H1 (cell line): ENCODE results near the gene VSIG10L. TPM values are rescaled to one million over a fixed set of nuclear protein-coding genes. Genes with fewer than 3 reads are reported as not detected.

Experiments used
- MAFK ChIP-seq: IDR thresholded peaks from 2 replicates; pipeline ENCODE4 v1.6.1; 2012; ENCODE audit warnings: low read depth, mild to moderate bottlenecking, improper control_type of control experiment, low read length
- POLR2A ChIP-seq, 2 experiments: IDR thresholded peaks; 1 replicate in 1 of 2; 2 replicates in 1 of 2; pipeline ENCODE4 v1.6.1; 2011; ENCODE audit warnings: low read depth in 2 of 2, low read length in 2 of 2, mild to moderate bottlenecking in 2 of 2; ENCODE audit errors: control extremely low read depth in 1 of 2
- RXRA ChIP-seq: IDR thresholded peaks from 2 replicates; pipeline ENCODE4 v1.6.1; 2011; ENCODE audit warnings: low read depth, mild to moderate bottlenecking, low read length, moderate library complexity; ENCODE audit not compliant: insufficient read depth
- SP1 ChIP-seq: IDR thresholded peaks from 2 replicates; pipeline ENCODE4 v1.6.1; 2011; ENCODE audit warnings: low read depth, low read length
- YY1 ChIP-seq: IDR thresholded peaks from 2 replicates; pipeline ENCODE4 v1.6.1; 2011; ENCODE audit warnings: low read depth, mild to moderate bottlenecking, low read length
- polyA plus RNA-seq, 7 experiments: library from polyadenylated mRNA; depleted of rRNA in 3 of 7; stranded (reverse) in 5 of 7; unstranded in 2 of 7; fragments of >200 nt in 5 of 7; fragments of 200-250 nt in 2 of 7; gene quantifications; 1 replicate in 5 of 7; 2 replicates in 1 of 7; 4 replicates in 1 of 7; pipeline versions ENCODE4 v1.2.1 to v1.2.3, GENCODE V29; 2011 to 2013; ENCODE audit warnings: missing spikeins in 2 of 7, mixed read lengths in 2 of 7
- total RNA-seq: library from RNA; stranded (reverse); fragmentation: NEBNext Ultra II Directional; extraction: Animal tissue kit (Norgen Biotek cat#: 25700); gene quantifications from 2 replicates; pipeline ENCODE4 v1.2.1, GENCODE V29; 2021
- TF ChIP-seq, protein P1 (sequence below): fragments of 300-600 bp; sonication (generic); IDR thresholded peaks from 2 replicates; pipeline ENCODE4 v1.7.1; 2012; ENCODE audit warnings: low read length, moderate library complexity, mild to moderate bottlenecking, inconsistent platforms; ENCODE audit not compliant: insufficient replicate concordance
- TF ChIP-seq, protein P2 (sequence below): IDR thresholded peaks from 2 replicates; pipeline ENCODE4 v1.6.1; 2012; ENCODE audit warnings: inconsistent platforms

Gene VSIG10L
- total and polyA plus RNA-seq, 2 of the 8 experiments (the other 6 are each of a cell fraction or from before 2014, with no cell fraction given): 10.3 to 10.4 TPM

DNA sequence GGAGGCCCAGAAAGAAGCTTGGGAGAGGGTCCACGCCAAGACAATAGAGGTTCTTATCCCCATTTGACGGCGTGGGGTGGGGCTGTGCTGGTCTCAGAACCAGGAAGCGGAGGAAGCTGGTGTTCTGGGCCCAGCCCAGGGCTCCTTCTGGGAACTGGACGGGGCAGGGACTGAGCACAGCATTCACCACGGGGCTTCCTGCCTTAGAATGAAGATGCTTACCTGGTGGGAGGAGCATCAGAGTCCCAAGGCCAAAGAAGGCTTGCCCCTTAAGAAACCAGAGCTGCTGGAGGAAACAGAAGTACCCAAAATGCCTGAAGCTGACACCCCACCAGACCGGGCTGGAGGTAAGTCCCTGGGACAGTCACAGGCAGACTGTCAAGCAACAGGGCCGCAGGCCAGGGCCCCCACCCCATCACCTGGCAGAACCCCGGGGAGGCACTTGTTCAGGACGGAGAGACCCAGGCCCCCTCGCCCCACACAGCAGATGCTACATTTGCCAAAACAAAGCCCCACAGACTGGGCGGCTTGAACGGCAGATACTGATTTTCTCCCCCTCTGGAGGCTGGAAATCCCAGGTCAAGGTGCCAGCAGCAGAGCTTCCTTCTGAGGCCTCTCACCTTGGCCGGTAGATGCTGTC, 48.2 kb downstream of the VSIG10L start (continued):
- TF ChIP-seq, protein P1, sequence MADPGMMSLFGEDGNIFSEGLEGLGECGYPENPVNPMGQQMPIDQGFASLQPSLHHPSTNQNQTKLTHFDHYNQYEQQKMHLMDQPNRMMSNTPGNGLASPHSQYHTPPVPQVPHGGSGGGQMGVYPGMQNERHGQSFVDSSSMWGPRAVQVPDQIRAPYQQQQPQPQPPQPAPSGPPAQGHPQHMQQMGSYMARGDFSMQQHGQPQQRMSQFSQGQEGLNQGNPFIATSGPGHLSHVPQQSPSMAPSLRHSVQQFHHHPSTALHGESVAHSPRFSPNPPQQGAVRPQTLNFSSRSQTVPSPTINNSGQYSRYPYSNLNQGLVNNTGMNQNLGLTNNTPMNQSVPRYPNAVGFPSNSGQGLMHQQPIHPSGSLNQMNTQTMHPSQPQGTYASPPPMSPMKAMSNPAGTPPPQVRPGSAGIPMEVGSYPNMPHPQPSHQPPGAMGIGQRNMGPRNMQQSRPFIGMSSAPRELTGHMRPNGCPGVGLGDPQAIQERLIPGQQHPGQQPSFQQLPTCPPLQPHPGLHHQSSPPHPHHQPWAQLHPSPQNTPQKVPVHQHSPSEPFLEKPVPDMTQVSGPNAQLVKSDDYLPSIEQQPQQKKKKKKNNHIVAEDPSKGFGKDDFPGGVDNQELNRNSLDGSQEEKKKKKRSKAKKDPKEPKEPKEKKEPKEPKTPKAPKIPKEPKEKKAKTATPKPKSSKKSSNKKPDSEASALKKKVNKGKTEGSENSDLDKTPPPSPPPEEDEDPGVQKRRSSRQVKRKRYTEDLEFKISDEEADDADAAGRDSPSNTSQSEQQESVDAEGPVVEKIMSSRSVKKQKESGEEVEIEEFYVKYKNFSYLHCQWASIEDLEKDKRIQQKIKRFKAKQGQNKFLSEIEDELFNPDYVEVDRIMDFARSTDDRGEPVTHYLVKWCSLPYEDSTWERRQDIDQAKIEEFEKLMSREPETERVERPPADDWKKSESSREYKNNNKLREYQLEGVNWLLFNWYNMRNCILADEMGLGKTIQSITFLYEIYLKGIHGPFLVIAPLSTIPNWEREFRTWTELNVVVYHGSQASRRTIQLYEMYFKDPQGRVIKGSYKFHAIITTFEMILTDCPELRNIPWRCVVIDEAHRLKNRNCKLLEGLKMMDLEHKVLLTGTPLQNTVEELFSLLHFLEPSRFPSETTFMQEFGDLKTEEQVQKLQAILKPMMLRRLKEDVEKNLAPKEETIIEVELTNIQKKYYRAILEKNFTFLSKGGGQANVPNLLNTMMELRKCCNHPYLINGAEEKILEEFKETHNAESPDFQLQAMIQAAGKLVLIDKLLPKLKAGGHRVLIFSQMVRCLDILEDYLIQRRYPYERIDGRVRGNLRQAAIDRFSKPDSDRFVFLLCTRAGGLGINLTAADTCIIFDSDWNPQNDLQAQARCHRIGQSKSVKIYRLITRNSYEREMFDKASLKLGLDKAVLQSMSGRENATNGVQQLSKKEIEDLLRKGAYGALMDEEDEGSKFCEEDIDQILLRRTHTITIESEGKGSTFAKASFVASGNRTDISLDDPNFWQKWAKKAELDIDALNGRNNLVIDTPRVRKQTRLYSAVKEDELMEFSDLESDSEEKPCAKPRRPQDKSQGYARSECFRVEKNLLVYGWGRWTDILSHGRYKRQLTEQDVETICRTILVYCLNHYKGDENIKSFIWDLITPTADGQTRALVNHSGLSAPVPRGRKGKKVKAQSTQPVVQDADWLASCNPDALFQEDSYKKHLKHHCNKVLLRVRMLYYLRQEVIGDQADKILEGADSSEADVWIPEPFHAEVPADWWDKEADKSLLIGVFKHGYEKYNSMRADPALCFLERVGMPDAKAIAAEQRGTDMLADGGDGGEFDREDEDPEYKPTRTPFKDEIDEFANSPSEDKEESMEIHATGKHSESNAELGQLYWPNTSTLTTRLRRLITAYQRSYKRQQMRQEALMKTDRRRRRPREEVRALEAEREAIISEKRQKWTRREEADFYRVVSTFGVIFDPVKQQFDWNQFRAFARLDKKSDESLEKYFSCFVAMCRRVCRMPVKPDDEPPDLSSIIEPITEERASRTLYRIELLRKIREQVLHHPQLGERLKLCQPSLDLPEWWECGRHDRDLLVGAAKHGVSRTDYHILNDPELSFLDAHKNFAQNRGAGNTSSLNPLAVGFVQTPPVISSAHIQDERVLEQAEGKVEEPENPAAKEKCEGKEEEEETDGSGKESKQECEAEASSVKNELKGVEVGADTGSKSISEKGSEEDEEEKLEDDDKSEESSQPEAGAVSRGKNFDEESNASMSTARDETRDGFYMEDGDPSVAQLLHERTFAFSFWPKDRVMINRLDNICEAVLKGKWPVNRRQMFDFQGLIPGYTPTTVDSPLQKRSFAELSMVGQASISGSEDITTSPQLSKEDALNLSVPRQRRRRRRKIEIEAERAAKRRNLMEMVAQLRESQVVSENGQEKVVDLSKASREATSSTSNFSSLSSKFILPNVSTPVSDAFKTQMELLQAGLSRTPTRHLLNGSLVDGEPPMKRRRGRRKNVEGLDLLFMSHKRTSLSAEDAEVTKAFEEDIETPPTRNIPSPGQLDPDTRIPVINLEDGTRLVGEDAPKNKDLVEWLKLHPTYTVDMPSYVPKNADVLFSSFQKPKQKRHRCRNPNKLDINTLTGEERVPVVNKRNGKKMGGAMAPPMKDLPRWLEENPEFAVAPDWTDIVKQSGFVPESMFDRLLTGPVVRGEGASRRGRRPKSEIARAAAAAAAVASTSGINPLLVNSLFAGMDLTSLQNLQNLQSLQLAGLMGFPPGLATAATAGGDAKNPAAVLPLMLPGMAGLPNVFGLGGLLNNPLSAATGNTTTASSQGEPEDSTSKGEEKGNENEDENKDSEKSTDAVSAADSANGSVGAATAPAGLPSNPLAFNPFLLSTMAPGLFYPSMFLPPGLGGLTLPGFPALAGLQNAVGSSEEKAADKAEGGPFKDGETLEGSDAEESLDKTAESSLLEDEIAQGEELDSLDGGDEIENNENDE: no peak
- no peak for TF ChIP-seq YY1
- TF ChIP-seq SP1: no peak
- TF ChIP-seq, protein P2, sequence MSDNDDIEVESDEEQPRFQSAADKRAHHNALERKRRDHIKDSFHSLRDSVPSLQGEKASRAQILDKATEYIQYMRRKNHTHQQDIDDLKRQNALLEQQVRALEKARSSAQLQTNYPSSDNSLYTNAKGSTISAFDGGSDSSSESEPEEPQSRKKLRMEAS: no peak
- no peak for TF ChIP-seq POLR2A (IDR thresholded peaks at IDR 0.05; ENCODE audit: control extremely low read depth in 1 of 2, low read depth in 2 of 2, low read length in 2 of 2)
- TF ChIP-seq RXRA: no peak
- no peak for TF ChIP-seq MAFK
